OCI-LY7 (cell line): ENCODE data around the gene CCT6B. TPM values are rescaled to one million over a fixed set of nuclear protein-coding genes. Genes with fewer than 3 reads are reported as not detected.

Source experiments
- BruUV-seq: library from RNA; stranded (reverse); fragments of 400-500 nt; replicated peaks from 2 replicates; lab custom pipeline; 2021; lab: Mats Ljungman, UMichigan
- CTCF ChIA-PET: fragments of 300-600 bp; sonication (Branson Sonifier 250); formaldehyde crosslinking; loops from one replicate; lab custom pipeline; 2022; ENCODE audit warnings: antibody characterized with exemption; ENCODE audit not compliant: unreplicated experiment; lab: Charles Lee
- POLR2A ChIA-PET: fragments of 300-600 bp; sonication (Branson Sonifier 250); formaldehyde crosslinking; loops from one replicate; lab custom pipeline; 2022; ENCODE audit warnings: antibody characterized with exemption; lab: Charles Lee
- DNase-seq: peaks from one replicate; pipeline ENCODE4 v3.0.0-alpha.2; 2015; ENCODE audit warnings: low spot score
- H2AFZ ChIP-seq: fragments of 200-600 bp; sonication (generic), shearing (Covaris generic); 2 replicates; pipeline ENCODE4 v1.6.1; 2014; ENCODE audit warnings: mild to moderate bottlenecking, antibody characterized with exemption, low read length, moderate library complexity
- H3K27ac ChIP-seq: fragments of 200-600 bp; sonication (generic); 2 replicates; pipeline ENCODE4 v1.5.1; 2014; ENCODE audit warnings: mixed run types, low read depth, mild to moderate bottlenecking, moderate library complexity, low read length, inconsistent platforms; ENCODE audit not compliant: poor library complexity, severe bottlenecking
- H3K36me3 ChIP-seq: fragments of 200-600 bp; sonication (generic); 2 replicates; pipeline ENCODE4 v1.6.1; 2014; ENCODE audit warnings: mild to moderate bottlenecking, antibody characterized with exemption, low read length, moderate library complexity, mixed read lengths; ENCODE audit not compliant: insufficient read depth
- H3K4me1 ChIP-seq: fragments of 200-600 bp; sonication (generic); 2 replicates; pipeline ENCODE4 v1.5.1; 2014; ENCODE audit warnings: mild to moderate bottlenecking, low read length; ENCODE audit not compliant: insufficient read depth, poor library complexity, severe bottlenecking
- H3K4me2 ChIP-seq: fragments of 200-600 bp; sonication (generic); 2 replicates; pipeline ENCODE4 v1.6.1; 2014; ENCODE audit warnings: mild to moderate bottlenecking, low read length
- H3K4me3 ChIP-seq: fragments of 200-600 bp; sonication (generic); 2 replicates; pipeline ENCODE4 v1.5.1; 2014; ENCODE audit warnings: mild to moderate bottlenecking, low read depth, low read length; ENCODE audit not compliant: poor library complexity, severe bottlenecking
- H3K79me2 ChIP-seq: fragments of 200-600 bp; sonication (generic); 2 replicates; pipeline ENCODE4 v1.6.1; 2016; ENCODE audit warnings: low read depth, mild to moderate bottlenecking, low read length, moderate library complexity, mixed read lengths; ENCODE audit not compliant: insufficient read depth
- H3K9me2 ChIP-seq: fragments of 200-600 bp; sonication (generic); 2 replicates; pipeline ENCODE4 v1.6.1; 2016; ENCODE audit warnings: mild to moderate bottlenecking, low read length, mixed read lengths; ENCODE audit not compliant: insufficient read depth
- H3K9me3 ChIP-seq: fragments of 200-600 bp; sonication (generic); 2 replicates; pipeline ENCODE4 v1.6.1; 2014; ENCODE audit warnings: mild to moderate bottlenecking, mixed run types, low read length, mixed read lengths
- H4K20me1 ChIP-seq: fragments of 200-600 bp; sonication (generic); 2 replicates; pipeline ENCODE4 v1.6.1; 2014; ENCODE audit warnings: mild to moderate bottlenecking, antibody characterized with exemption, low read length, moderate library complexity, mixed read lengths; ENCODE audit not compliant: insufficient read depth
- EZH2phosphoT487 ChIP-seq: fragments of 200-600 bp; sonication (generic); IDR thresholded peaks from 2 replicates; pipeline ENCODE4 v1.6.1; 2018; ENCODE audit warnings: low read depth, borderline replicate concordance, mild to moderate bottlenecking, mixed run types, antibody characterized with exemption, low read length, moderate library complexity, mixed read lengths
- intact Hi-C: fragments of 100-400 bp; cut with micrococcal nuclease; formaldehyde crosslinking; loops from one replicate; pipeline ENCODE4 v1.10.0; 2022; ENCODE audit not compliant: unreplicated experiment
- total RNA-seq, 2 experiments: library from RNA; depleted of rRNA in 1 of 2; stranded (reverse); fragments of >200 nt in 1 of 2; shearing (Covaris generic) in 1 of 2; gene quantifications; 2 replicates each; pipeline ENCODE4 v1.2.3, GENCODE V29; 2014 to 2022
- TF ChIP-seq, protein P1 (sequence below): fragments of 200-600 bp; sonication (generic); conservative IDR thresholded peaks from 2 replicates; pipeline ENCODE4 v1.5.1; 2014; ENCODE audit warnings: mild to moderate bottlenecking, antibody characterized with exemption, low read length, moderate library complexity, mixed read lengths

The CCT6B gene
- total RNA-seq, 2 experiments from 2014 or later: 1.9 to 2.6 TPM

DNA sequence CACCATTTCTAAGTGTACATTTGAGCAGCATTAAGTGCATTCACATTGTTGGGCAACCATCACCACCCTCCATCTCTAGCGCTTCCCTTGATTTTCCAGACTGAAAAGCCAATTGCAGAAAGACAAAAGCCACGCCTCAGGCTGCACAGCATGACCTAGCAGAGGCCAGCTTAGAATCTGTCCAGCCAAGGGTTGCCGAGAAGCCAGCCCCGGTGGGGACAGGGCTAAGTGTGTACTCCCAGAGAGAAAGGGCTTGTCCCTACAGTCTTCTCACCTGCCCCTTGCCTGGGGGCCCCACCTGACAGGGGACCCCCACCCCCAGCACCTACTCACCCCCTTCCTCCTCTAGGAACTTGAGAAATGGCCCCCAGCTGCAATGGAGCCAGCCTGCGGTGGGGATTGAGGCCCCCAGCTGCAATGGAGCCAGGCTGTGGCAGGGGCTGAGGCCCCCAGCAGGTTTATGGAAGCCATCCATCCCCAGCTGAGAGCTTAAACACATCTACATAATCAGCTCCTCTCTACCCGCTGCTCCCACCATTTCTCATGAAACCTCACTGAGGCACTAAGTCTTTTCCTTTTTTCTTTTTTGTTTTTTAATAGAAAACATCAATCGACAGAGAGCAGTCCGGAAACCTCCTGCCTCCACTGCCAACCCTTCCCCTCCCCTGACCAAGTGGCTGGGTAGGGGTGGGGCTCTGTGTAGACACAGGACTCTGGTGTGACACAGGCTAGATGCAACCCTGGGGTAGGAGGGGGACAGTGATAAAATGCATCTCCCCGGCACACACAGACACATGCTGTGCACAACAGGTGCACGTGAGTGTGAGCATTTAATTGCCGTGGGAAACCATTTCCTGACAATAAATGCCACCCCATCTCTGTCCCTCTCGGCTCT is 77.9 kb downstream of the CCT6B start:
- H3K9me3 ChIP-seq: no peaks in the 10 kb centered on the region
- ChIA-PET POLR2A (interaction anchor here (0.6 kb wide), 1 partner anchor 157 kb away, joined by 5 read pairs; no protein-coding TSS in a partner anchor), CTCF (no interaction called here)
- no peak overlapping the region for H3K27ac ChIP-seq
- H3K4me2 ChIP-seq: no peak overlapping the region
- H3K79me2 ChIP-seq: no peaks in the 10 kb centered on the region
- H2AFZ ChIP-seq: no peak overlapping the region
- no peaks in the 10 kb centered on the region for H3K4me1 ChIP-seq
- no peak overlapping the region for H3K4me3 ChIP-seq
- H3K9me2 ChIP-seq: no peaks in the 10 kb centered on the region
- no TSS peak for BruUV-seq
- TF ChIP-seq EZH2phosphoT487: no peak
- TF ChIP-seq, protein P1, sequence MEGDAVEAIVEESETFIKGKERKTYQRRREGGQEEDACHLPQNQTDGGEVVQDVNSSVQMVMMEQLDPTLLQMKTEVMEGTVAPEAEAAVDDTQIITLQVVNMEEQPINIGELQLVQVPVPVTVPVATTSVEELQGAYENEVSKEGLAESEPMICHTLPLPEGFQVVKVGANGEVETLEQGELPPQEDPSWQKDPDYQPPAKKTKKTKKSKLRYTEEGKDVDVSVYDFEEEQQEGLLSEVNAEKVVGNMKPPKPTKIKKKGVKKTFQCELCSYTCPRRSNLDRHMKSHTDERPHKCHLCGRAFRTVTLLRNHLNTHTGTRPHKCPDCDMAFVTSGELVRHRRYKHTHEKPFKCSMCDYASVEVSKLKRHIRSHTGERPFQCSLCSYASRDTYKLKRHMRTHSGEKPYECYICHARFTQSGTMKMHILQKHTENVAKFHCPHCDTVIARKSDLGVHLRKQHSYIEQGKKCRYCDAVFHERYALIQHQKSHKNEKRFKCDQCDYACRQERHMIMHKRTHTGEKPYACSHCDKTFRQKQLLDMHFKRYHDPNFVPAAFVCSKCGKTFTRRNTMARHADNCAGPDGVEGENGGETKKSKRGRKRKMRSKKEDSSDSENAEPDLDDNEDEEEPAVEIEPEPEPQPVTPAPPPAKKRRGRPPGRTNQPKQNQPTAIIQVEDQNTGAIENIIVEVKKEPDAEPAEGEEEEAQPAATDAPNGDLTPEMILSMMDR: no peak
- intact Hi-C loops: no loop called here
- H3K36me3 ChIP-seq: no peaks in the 10 kb centered on the region
- no peak for DNase-seq
- H4K20me1 ChIP-seq: no peaks in the 10 kb centered on the region

DNA sequence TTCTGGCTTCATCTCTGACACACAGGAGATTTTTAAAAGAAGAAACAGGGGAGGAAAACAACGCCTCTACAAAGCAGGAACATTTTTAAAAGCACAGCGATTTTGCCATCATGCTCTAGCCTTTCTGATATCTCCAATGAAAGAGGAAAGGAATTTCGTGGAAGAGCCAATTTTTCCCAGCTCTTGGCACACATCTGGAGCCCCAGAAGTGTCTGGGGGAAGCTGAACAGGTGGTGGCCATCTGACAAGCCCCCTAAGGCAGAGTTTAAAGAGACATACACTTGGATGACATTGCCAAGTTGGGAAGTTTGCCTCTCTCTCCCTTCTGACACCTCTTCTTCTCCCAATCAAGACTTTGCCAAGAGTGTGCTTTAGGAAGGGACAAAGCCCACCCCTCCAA is 82.1 kb downstream of the CCT6B start:
- Histone ChIP-seq H3K4me1 (no peaks in the 10 kb centered on the region), H3K27ac (no peak overlapping the region), H3K9me2 (no peaks in the 10 kb centered on the region), H3K4me2 (no peak overlapping the region), H3K4me3 (no peak overlapping the region), H3K36me3 (no peaks in the 10 kb centered on the region), H3K79me2 (no peaks in the 10 kb centered on the region), H4K20me1 (no peaks in the 10 kb centered on the region), H2AFZ (no peak overlapping the region), H3K9me3 (no peaks in the 10 kb centered on the region)
- no peak for DNase-seq
- POLR2A ChIA-PET: no interaction called here
- TF ChIP-seq, protein P1: no peak
- TF ChIP-seq EZH2phosphoT487: no peak
- intact Hi-C loops: no loop called here
- CTCF ChIA-PET: no interaction called here
- no TSS peak for BruUV-seq

Other genes with a start within 250 kb of the CCT6B start
- 25.0 and 41.9 TPM in 2 replicates for gene ZNF830, start 80 bp upstream of the CCT6B start, total RNA-seq (2014; rRNA removed; shearing (Covaris generic))
- 23.0 and 25.5 TPM in 2 replicates for gene ZNF830, start 80 bp upstream of the CCT6B start, total RNA-seq (2022)
- gene LIG3, start 19.1 kb upstream of the CCT6B start, total RNA-seq (2014; rRNA removed; shearing (Covaris generic)): 65.6 and 92.2 TPM in 2 replicates
- gene LIG3, start 19.1 kb upstream of the CCT6B start, total RNA-seq (2022): 67.3 and 68.6 TPM in 2 replicates
- 15.6 and 20.6 TPM in 2 replicates for gene RFFL, start 102.2 kb upstream of the CCT6B start, total RNA-seq (2014; rRNA removed; shearing (Covaris generic))
- 11.2 and 16.1 TPM in 2 replicates for gene RFFL, start 102.2 kb upstream of the CCT6B start, total RNA-seq (2022)
- gene RAD51D, start 158.4 kb upstream of the CCT6B start, total RNA-seq (2014; rRNA removed; shearing (Covaris generic)): 18.9 and 22.4 TPM in 2 replicates
- gene RAD51D, start 158.4 kb upstream of the CCT6B start, total RNA-seq (2022): 35.0 and 40.6 TPM in 2 replicates
- not detected in 2 replicates for gene FNDC8, start 160.2 kb upstream of the CCT6B start, total RNA-seq (2014; rRNA removed; shearing (Covaris generic))
- gene FNDC8, start 160.2 kb upstream of the CCT6B start, total RNA-seq (2022): not detected in 2 replicates
- gene NLE1, start 180.8 kb upstream of the CCT6B start, total RNA-seq (2014; rRNA removed; shearing (Covaris generic)): 30.3 and 32.2 TPM in 2 replicates
- gene NLE1, start 180.8 kb upstream of the CCT6B start, total RNA-seq (2022): 26.7 and 34.1 TPM in 2 replicates
- gene UNC45B, start 186.4 kb upstream of the CCT6B start, total RNA-seq (2014; rRNA removed; shearing (Covaris generic)): not detected in 2 replicates
- gene UNC45B, start 186.4 kb upstream of the CCT6B start, total RNA-seq (2022): not detected in 2 replicates
- gene SLC35G3, start 232.9 kb upstream of the CCT6B start, total RNA-seq (2014; rRNA removed; shearing (Covaris generic)): not detected in 2 replicates
- not detected in 2 replicates for gene SLC35G3, start 232.9 kb upstream of the CCT6B start, total RNA-seq (2022)